Left lobe of liver (tissue), 1 donor: Measurements from ENCODE around the gene MATR3. TPM values are rescaled to one million over a fixed set of nuclear protein-coding genes. Genes with fewer than 3 reads are reported as not detected.

Source experiments
- total RNA-seq: library from RNA; stranded (reverse); gene quantifications from one replicate; pipeline ENCODE4 v1.2.1, GENCODE V29; 2021
- donor health status: DM: no; HTN: yes; CAD: no.

The MATR3 gene
- total RNA-seq, 1 donor from 2014 or later, result 39.2 TPM

Other genes with a start within 250 kb of the MATR3 start
- gene SIL1, start 95.4 kb upstream of the MATR3 start, total RNA-seq, result 90.6 TPM
- gene PAIP2, start 48.1 kb downstream of the MATR3 start, total RNA-seq, result 31.6 TPM
- 35.5 TPM for gene SLC23A1, start 89.6 kb downstream of the MATR3 start, total RNA-seq
- gene MZB1, start 96.2 kb downstream of the MATR3 start, total RNA-seq, result 0.96 TPM
- gene PROB1, start 101.4 kb downstream of the MATR3 start, total RNA-seq, result 0.75 TPM
- gene SPATA24, start 110.3 kb downstream of the MATR3 start, total RNA-seq, result 2.2 TPM
- 0.63 TPM for gene DNAJC18, start 145.8 kb downstream of the MATR3 start, total RNA-seq
- 2.0 TPM for gene ECSCR, start 169.0 kb downstream of the MATR3 start, total RNA-seq
- not detected for gene SMIM33, start 177.3 kb downstream of the MATR3 start, total RNA-seq
- gene STING1, start 189.0 kb downstream of the MATR3 start, total RNA-seq, result 8.0 TPM